Liver (tissue), 3 donors: ENCODE results near the gene CSRP1.

ENCODE experiments used
- CTCF ChIP-seq: fragments of 150-350 bp; IDR thresholded peaks from 2 replicates; pipeline ENCODE4 v1.5.1; 2017; ENCODE audit warnings: improper control_type of control experiment, low read depth, low read length; ENCODE audit not compliant: missing input control
- FOXA1 ChIP-seq: IDR thresholded peaks from 2 replicates; pipeline ENCODE4 v1.6.1; 2016; ENCODE audit warnings: antibody characterized with exemption
- GABPA ChIP-seq, 2 donors: IDR thresholded peaks in 1 of 2; conservative IDR thresholded peaks in 1 of 2; 2 replicates each; pipeline ENCODE4 v1.6.1; 2016; ENCODE audit warnings: antibody characterized with exemption in 2 of 2, mild to moderate bottlenecking in 1 of 2, moderate library complexity in 1 of 2
- HNF4G ChIP-seq: IDR thresholded peaks from 2 replicates; pipeline ENCODE4 v1.6.1; 2016; ENCODE audit warnings: antibody characterized with exemption
- RAD21 ChIP-seq, 2 donors: IDR thresholded peaks; 2 replicates each; pipeline ENCODE4 v1.6.1; 2016; ENCODE audit warnings: antibody characterized with exemption in 2 of 2, mild to moderate bottlenecking in 2 of 2
- SP1 ChIP-seq: IDR thresholded peaks from 2 replicates; pipeline ENCODE4 v1.6.1; 2018; ENCODE audit warnings: antibody characterized with exemption, mild to moderate bottlenecking
- YY1 ChIP-seq: IDR thresholded peaks from 2 replicates; pipeline ENCODE4 v1.6.1; 2016; ENCODE audit warnings: antibody characterized with exemption, mild to moderate bottlenecking
- ZBTB33 ChIP-seq: IDR thresholded peaks from 2 replicates; pipeline ENCODE4 v1.6.1; 2016; ENCODE audit warnings: antibody characterized with exemption
- donor health status: healthy.
- donor health status: healthy.

- no peak for TF ChIP-seq SP1
- no peak for TF ChIP-seq CTCF
- no peak for TF ChIP-seq FOXA1
- no peak for TF ChIP-seq ZBTB33
- TF ChIP-seq RAD21 (IDR thresholded peaks at IDR 0.05), result no peak
- TF ChIP-seq GABPA (IDR thresholded peaks at IDR 0.05 in 1 of 2, conservative IDR thresholded peaks at IDR 0.05 in 1 of 2), result no peak
- TF ChIP-seq YY1, result no peak
- no peak for TF ChIP-seq HNF4G
Measured at GRCh38 chr1:201456499-201457309, 50.2 kb downstream of the CSRP1 start.
